MM.1S (cell line): ENCODE data around the gene ARHGAP27.
"Not testable (repeated sequence)": the region's sequence is repeated elsewhere in the genome, so short reads cannot be mapped to it uniquely, and the experiment has no call there.

Source experiments
- DNase-seq: peaks from one replicate; pipeline ENCODE4 v3.0.0-alpha.2; 2015
- H2AFZ ChIP-seq: fragments of 300-600 bp; sonication (generic); 2 replicates; pipeline ENCODE4 v1.6.0; 2016; ENCODE audit warnings: antibody characterized with exemption, low read length
- H3F3A ChIP-seq: fragments of 300-600 bp; sonication (generic); 2 replicates; pipeline ENCODE4 v1.6.1; 2016; ENCODE audit warnings: mild to moderate bottlenecking, antibody characterized with exemption, low read length, moderate library complexity, mixed read lengths; ENCODE audit not compliant: insufficient read depth
- H3K27ac ChIP-seq: fragments of 300-600 bp; sonication (generic); 2 replicates; pipeline ENCODE4 v1.5.1; 2016; ENCODE audit warnings: mild to moderate bottlenecking, low read length
- H3K27me3 ChIP-seq: fragments of 300-600 bp; sonication (generic); replicated peaks from 2 replicates; pipeline ENCODE4 v1.6.0; 2016; ENCODE audit warnings: low read length; ENCODE audit not compliant: insufficient read depth
- H3K36me3 ChIP-seq: fragments of 300-600 bp; sonication (generic); replicated peaks from 2 replicates; pipeline ENCODE4 v1.6.1; 2016; ENCODE audit warnings: mild to moderate bottlenecking, low read length, mixed read lengths; ENCODE audit not compliant: insufficient read depth
- H3K4me1 ChIP-seq: fragments of 300-600 bp; sonication (generic); 2 replicates; pipeline ENCODE4 v1.6.1; 2016; ENCODE audit warnings: low read length, mixed read lengths
- H3K4me2 ChIP-seq: fragments of 300-600 bp; sonication (generic); 2 replicates; pipeline ENCODE4 v1.6.0; 2016; ENCODE audit warnings: low read depth, low read length
- H3K4me3 ChIP-seq: fragments of 300-600 bp; sonication (generic); 2 replicates; pipeline ENCODE4 v1.5.1; 2016; ENCODE audit warnings: low read length, mixed read lengths
- H3K79me2 ChIP-seq: fragments of 300-600 bp; sonication (generic); 2 replicates; pipeline ENCODE4 v1.6.1; 2016; ENCODE audit warnings: mixed run types, low read length, mixed read lengths
- H3K9ac ChIP-seq: fragments of 300-600 bp; sonication (generic); 2 replicates; pipeline ENCODE4 v1.6.1; 2016; ENCODE audit warnings: low read length, mixed read lengths
- H3K9me2 ChIP-seq: fragments of 300-600 bp; sonication (generic); replicated peaks from 2 replicates; pipeline ENCODE4 v1.6.1; 2016; ENCODE audit warnings: mild to moderate bottlenecking, low read length, mixed read lengths; ENCODE audit not compliant: insufficient read depth
- H3K9me3 ChIP-seq: fragments of 300-600 bp; sonication (generic); replicated peaks from 2 replicates; pipeline ENCODE4 v1.6.1; 2016; ENCODE audit warnings: mild to moderate bottlenecking, low read length, mixed read lengths; ENCODE audit not compliant: insufficient read depth
- H4K20me1 ChIP-seq: fragments of 300-600 bp; sonication (generic); 2 replicates; pipeline ENCODE4 v1.6.1; 2016; ENCODE audit warnings: mild to moderate bottlenecking, low read length, moderate library complexity, mixed read lengths; ENCODE audit not compliant: insufficient read depth

ARHGAP27 gene

GRCh38 chr17:45445901-45446743 lies 13.5 kb upstream of the ARHGAP27 start:
- peak overlapping the region; percentile 81 for H3K4me2 ChIP-seq
- H3K9me2 ChIP-seq, H4K20me1 ChIP-seq, H3K36me3 ChIP-seq, H2AFZ ChIP-seq, H3K79me2 ChIP-seq, H3K4me3 ChIP-seq, H3K27me3 ChIP-seq, H3K9me3 ChIP-seq: not testable (repeated sequence)
- H3F3A ChIP-seq = peaks cover 16% of the 10 kb centered on the region
- H3K4me1 ChIP-seq = peaks cover 32% of the 10 kb centered on the region
- peak overlapping the region; percentile 83 for H3K27ac ChIP-seq
- peak overlapping the region; percentile 45 for H3K9ac ChIP-seq
- DNase-seq = peak; percentile 65

DNA sequence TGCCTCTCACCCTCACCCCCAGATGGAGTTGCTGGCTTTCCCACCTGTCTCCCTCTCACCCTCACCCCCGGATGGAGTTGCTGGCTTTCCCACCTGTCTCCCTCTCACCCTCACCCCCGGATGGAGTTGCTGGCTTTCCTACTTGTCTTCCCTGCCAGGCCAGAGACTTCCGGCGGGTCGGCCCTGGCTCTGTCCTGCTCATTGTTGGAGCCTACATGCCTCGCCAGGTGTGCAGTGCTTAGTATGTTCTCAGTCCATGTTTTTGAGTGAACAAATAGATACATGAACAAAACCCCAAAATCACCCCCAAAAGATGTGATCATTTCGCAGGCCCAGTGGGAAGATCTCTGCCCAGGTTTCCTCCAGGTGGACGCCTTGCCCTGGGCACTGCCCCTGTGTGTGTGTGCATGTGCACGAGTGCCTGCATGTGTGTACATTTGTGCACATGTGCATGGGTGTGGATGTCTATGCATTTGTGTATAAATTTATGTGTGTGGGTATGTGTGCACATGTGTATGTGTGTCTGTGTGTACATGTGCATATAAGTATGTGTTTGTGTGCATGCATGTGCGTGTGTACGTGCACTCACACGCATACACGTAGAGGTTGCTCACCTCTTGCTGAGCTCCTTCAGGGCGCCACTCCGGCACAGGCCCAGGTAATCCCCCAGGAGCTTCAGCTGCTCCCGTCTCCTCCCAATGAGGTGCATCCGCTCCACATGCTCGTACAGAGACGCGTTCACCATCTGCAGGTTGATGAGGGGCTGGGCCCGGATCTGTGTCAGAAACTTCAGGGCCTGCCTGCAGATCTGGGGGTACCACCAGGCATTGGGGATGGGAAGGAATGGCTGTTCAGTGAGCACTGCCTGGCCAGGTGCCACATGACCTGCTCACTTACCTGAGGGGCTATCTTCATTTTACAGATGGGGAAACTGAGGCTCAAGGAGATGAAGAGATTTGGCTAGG lies 12.5 kb upstream of the ARHGAP27 start:
- H3K9me3 ChIP-seq, H3K9me2 ChIP-seq, H3K79me2 ChIP-seq, H3K27me3 ChIP-seq, H2AFZ ChIP-seq, H3K9ac ChIP-seq, H3K4me3 ChIP-seq, DNase-seq, H3K36me3 ChIP-seq, H3K4me2 ChIP-seq, H4K20me1 ChIP-seq: not testable (repeated sequence)
- Histone ChIP-seq H3K27ac (peak overlapping the region; percentile 83; the same call in 1 of the 2 replicates), H3K4me1 (peaks cover 38% of the 10 kb centered on the region), H3F3A (peaks cover 25% of the 10 kb centered on the region)

DNA sequence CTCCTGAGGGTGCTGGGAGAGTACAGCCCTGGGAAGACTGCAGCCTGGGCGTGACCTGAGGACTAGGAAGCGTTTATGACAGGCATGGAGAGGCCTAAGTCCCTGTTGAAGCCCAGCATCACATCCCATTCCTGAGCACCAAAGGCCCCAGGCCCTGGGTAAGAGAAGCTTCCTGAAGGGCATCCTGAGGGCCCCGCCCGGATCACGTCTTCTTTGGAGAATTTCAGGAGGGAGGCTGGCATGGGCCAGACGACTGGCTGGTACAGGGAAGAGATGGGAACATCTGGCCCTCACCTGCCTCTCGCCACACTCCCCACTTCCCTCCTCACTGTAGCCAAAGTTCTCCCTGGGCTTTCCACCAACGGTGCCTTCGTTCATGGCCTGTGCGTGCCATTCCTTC lies 11.6 kb upstream of the ARHGAP27 start:
- Histone ChIP-seq H3F3A (peaks cover 29% of the 10 kb centered on the region), H3K4me1 (peaks cover 46% of the 10 kb centered on the region)
- H3K9me3 ChIP-seq, H3K27ac ChIP-seq, H3K79me2 ChIP-seq, H3K4me2 ChIP-seq, H4K20me1 ChIP-seq, H3K4me3 ChIP-seq, H3K9me2 ChIP-seq, H3K36me3 ChIP-seq, DNase-seq, H3K9ac ChIP-seq, H3K27me3 ChIP-seq, H2AFZ ChIP-seq: not testable (repeated sequence)

- H3K9me3 ChIP-seq, H3K4me3 ChIP-seq: not testable (repeated sequence)
- peaks cover 49% of the 10 kb centered on the region for H3K4me1 ChIP-seq
These were observed 10.9 kb upstream of the ARHGAP27 start for GRCh38 chr17:45443371-45444260.

More at GRCh38 chr17:45443371-45444260, 10.9 kb upstream of the ARHGAP27 start:
- not testable (repeated sequence) for H3K27me3 ChIP-seq, H3K27ac ChIP-seq, H2AFZ ChIP-seq, H3K9me2 ChIP-seq, H3K9ac ChIP-seq, H3K36me3 ChIP-seq, H3K4me2 ChIP-seq, DNase-seq, H4K20me1 ChIP-seq, H3K79me2 ChIP-seq
- H3F3A ChIP-seq = peaks cover 29% of the 10 kb centered on the region
